ENCODE results near the gene GUK1.
"Not testable (repeated sequence)": the region's sequence is repeated elsewhere in the genome, so short reads cannot be mapped to it uniquely, and the experiment has no call there.

Gene GUK1

DNA sequence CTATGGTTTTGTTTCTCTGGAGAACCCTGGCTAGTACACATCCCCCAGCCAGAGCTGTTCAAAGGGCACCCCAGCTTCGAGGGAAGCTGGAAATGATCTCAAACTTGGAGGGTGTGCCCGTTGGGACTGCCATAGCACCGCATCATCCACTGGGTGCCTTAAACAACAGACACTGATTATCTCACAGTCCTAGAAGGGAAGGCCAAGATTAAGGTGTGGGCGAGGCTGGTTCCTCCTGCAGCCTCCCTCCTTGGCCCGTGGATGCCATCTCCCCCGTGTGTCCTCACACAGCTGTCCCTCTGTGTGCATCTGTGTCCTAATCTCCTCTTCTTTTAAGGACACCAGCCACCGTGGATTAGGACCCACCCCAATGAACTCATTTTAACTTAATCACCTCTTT lies 21.3 kb downstream of the GUK1 start:
- in situ Hi-C loops (cut with HindIII; ENCODE audit: low sequenced_read_pairs) = no loop called here

DNA sequence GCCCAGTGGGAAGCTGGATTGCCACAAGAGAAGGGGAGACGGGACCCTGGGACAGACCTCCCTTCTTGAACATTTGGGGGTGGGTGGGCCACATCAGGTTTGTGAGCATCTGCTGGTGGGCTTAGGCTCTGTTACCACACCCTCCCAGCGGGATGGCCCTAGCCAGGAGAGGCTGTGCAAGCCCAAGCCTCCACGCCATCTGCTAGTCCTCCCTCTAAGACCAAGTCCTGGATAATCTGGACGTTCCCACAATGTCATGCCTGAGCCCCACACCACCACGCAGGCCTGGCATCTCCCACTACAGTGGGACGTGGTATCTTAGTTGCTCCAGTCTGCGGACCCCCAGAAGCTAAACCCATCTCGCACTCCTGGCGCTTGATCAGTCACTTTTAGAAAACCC lies 21.8 kb downstream of the GUK1 start:
- in situ Hi-C loops (cut with HindIII; ENCODE audit: low sequenced_read_pairs) = no loop called here

DNA sequence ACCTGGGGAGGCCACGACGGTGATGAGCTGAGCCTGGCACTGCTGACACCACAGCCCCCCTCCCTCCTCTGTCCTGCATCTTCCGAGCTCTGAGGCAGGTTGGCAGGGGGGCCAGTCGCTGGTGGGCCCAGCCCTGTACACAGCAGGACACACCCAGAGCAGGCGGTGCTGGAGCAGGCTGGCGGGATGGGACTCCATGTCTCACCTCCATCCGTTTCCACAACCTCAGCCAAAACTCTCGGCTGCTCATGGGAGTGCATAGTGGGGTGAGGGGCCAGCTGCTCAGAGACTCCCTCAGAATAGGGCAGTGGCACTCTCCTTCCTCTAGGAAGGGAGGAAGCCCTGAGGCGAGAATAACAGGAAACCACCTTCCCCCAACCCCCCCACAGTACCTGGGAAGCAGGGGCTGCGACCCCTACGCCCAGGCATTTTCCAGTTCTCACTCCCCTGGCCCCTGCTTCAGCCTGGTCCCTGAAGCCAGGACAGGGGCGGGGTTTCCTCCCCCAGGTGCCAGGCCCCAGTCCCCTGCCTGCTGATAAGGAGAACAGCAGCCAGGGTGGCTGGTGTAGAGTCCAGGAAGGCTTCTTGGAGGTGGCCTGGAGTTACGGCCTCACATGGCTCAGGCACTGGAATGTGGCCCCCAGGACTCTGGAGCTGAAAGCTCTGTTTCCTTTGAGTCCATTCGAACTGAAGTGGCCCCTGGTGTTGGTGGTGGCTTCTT lies 22.4 kb downstream of the GUK1 start:
- in situ Hi-C loops (cut with HindIII; ENCODE audit: low sequenced_read_pairs) = no loop called here

DNA sequence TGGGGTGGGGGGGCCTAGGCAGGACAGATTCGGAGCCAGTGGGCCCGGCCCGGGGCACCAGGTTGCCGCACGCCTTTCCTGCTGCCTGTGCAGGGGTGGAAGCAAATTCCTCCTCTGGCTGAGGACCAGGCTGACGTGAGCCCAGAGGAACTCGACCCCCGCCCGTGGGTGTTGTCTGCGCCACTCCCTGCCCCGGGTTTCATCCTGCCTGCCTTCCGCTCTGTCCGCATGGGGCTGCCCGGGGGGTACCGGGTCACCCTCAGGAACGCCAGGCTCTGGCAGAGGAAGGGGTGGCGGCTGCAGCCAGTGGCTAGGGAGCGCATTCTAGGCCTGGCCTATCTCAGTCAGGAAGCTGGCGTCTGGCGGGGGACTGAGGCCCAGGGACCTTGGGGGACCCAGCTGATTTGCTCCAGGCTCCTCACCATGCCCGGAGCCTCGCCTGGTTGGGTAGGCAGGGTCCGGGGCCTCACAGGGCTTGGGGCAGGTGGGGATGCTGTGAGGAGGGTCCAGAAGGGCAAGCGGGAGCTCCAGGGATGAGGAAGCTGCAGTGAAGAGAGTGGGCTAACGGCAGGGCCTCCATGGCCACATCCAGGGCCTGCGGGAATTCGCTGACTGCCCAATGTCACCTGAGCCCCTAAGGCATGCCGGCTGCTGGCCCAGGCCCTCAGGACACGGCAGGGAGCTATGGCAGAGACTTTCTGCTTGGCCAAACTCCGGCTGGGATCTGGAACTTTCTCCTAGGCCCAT lies 23.1 kb downstream of the GUK1 start:
- in situ Hi-C loops (cut with HindIII; ENCODE audit: low sequenced_read_pairs) = no loop called here

DNA sequence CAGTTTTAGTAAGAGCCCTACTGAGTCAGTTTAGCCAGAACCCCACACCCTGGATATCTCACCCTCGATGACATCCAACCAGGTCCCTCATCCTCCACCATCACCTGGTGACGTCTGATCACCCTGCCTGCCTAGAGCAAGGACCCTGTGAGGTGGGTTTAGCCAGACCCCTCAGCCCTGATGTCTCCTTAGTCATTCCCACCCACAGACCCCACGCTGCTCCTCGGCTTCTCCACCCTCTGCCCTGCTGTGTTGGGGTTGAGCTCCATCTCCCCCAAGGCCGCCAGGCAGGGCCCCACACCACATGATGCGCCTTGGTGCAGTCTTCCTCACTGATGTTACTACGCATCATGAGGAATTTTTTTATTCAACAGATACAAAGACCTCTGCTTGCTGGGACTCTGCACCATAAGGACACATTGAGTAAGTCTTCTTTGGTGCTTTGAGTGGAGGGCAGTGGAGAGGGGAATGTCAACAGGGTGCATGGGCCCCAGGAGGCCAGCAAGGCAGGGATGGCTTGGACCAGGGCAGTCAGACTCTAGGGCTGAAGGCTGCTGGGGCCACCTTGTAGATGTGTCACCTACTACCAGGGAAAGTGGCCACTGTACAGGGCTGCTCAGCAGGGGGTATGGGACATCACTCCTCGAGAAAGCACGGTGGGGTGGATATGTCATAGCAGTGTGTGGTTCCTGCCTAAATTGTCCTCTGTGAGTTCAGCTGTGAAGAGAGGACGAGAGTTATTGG lies 23.9 kb downstream of the GUK1 start:
- in situ Hi-C loops (cut with HindIII; ENCODE audit: low sequenced_read_pairs) = no loop called here

DNA sequence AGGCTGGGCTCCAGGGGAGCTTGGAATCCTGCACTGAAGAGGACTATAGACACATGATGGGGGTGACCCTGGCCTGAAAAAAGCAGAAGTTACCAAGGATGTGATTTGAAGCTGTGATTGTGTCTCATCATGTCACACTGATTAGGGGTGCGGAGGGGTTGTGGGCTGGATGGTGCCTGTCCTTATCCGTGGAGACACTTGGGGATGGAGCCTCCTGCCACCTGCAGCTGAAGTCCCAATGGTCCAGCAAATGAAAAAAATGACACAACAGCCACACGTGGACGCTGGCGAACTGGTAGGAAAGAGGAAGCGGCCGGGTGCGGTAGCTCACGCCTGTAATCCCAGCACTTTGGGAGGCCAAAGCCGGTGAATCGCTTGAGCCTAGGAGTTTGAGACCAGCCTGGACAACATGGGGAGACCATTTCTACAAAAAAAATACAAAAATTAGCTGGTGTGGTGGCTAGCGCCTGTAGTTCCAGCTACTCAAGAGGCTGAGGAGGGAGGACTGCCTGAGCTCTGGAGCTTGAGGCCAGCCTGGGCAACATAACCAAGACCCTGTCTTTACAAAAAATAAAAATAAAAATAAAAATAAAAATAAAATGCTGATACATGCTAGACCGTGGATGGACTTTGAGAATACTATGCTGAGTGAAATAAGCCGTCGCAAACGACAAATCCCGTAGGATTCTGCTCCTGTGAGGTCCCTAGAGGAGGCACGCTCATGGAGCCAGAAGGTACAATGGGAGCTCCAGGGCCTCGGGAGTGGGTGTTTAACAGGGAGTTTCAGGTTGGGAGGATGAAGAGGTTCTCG lies 24.7 kb downstream of the GUK1 start:
- in situ Hi-C loops (cut with HindIII; ENCODE audit: low sequenced_read_pairs) = no loop called here

DNA sequence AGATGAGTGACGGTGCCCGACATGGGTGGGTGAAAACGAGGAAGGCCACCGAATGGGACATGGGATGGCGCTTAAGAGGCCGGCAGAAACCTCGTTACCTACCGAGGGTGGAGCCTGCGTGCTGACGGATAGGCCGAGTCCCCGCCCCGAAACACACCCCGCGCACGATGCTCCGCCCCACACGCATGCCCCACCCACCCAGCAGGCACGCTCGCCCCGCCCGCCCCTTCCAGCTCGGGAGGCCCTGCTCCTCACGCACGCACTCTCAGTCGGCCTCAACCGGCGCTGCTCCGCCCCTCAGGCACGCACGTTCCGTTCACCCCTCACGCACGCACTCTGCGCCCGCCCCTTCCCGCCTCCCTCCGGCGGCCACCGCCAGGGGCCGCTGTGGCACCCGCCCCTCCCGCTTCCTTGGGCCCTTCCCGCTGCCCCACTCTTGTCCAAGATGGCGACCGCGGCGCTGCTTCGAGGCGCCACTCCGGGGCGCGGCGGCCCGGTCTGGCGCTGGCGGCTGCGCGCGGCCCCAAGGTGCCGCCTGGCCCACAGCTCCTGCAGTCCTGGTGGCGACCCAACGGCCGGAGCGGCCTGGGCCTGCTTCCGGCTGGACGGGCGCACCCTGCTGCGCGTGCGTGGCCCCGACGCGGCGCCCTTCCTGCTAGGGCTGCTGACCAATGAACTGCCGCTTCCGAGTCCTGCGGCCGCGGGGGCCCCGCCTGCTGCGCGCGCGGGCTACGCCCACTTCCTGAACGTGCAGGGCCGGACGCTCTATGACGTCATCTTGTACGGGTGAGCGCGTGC lies 25.5 kb downstream of the GUK1 start, which contains the start of gene IBA57:
TSS of gene IBA57 (plus strand) at position 433 of the 798 bp plus-strand sequence. CDS start at position 446, 13 bp downstream.
- in situ Hi-C loops (cut with HindIII; ENCODE audit: low sequenced_read_pairs) = no loop called here

DNA sequence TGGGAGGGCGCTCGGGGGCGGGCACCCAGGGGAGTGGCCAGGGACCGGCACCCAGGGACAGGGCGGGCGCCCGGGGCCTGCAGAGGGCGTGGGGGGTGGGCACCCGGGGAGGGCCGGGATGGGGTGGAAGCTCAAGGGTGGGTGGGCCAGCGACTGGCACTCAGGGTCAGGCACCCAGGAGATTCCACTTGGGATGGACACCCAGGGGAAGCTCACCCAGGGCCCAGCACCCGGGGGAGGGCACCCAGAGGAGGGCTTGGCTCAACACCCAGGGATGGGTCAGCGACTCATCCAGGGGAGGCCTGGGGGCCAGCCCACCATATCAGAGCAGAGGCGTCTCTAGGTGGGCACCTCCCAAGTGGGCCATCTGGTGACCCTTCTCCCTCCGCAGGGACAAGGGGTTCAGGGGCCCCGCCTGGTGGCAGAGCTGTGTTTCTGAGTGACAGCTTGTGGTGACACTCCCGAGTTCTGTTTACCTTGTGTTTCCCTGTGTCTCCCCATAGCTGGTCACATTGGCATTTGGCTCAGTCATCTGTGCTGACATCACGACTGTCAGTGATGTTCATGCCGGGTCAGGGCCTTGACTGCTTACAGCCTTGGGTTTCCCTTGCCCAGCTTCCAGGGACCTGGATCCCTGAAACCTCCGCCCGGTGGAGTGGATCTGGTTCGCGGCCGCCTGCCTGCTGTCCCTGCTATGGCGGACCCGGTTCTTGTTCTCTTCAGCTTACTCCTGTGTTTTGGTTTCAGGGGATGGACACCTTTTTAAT lies 26.3 kb downstream of the GUK1 start:
- in situ Hi-C loops (cut with HindIII; ENCODE audit: low sequenced_read_pairs) = no loop called here

DNA sequence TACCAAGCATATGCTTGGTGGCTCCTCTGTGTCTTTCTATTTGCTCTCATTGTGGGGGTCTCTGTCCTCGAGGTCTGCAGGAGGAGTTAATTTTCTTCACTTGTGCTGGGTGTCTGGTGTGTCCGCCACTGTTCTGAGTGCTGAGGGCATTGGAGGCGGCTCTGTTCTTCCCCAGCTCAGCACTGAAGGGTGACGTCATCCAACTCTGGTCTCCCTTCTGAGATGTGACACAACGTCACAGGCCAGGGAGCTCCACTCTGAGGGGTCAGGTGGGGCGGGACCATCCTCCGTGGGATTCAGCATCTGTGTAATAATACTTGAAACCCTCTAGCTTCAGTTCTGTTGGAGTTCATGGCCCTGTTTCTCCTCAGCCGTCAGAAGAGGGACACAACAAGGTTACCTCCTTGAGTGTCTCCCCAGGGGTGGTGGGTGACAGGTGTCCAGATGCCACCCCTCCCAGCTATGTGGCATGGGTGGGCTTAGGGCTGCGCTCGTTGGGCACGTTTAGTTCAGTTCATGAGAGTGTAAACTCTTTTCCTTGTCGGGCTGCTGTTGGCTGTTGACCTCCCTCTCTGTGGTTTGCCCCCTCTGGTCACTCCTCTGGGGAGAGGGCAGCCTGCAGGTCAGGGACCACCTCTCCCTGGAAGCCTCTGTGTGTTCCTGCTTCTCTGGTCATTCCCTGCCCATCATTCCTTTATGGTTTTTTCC lies 28.6 kb downstream of the GUK1 start:
- in situ Hi-C loops (cut with HindIII; ENCODE audit: low sequenced_read_pairs) = no loop called here

DNA sequence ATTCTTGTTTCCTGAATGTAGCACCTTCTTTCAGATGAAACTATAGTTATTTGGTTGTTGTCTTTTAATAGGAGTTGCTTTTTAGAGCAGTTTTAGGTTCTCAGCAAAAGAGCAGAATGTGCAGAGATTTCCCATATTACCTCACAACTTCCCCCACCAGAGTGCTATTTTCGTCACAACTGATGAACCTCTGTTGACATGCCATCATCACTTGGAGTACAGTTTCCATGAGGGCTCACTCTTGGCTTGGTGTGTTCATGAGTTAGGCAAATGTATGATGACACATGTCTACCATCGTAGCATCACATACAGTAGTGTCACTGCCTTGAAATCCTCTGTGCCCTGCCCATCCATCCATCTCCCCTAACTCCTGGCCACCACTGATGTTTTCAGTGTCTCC lies 29.3 kb downstream of the GUK1 start:
- in situ Hi-C loops (cut with HindIII; ENCODE audit: low sequenced_read_pairs) = no loop called here

DNA sequence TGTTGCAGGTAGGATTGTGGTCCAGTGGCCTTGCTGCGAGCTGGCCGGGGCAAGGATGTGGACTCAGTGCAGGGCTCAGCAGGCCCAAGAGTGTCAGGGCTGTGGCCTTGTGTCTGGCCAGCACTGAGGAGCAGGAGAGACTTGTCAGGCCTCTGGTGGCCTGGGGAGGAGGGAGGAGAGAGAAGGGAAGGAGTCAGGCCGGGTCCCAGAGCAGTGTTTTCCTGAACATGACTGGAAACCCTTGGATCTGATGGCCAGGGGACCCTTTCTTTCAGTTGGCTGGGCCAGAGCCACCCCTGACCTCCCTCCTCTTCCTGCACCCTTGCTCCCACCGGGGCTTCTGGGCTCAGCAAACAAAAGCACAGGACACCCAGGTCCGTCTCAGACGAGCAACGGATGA lies 30.6 kb downstream of the GUK1 start:
- in situ Hi-C loops (cut with HindIII; ENCODE audit: low sequenced_read_pairs) = no loop called here

DNA sequence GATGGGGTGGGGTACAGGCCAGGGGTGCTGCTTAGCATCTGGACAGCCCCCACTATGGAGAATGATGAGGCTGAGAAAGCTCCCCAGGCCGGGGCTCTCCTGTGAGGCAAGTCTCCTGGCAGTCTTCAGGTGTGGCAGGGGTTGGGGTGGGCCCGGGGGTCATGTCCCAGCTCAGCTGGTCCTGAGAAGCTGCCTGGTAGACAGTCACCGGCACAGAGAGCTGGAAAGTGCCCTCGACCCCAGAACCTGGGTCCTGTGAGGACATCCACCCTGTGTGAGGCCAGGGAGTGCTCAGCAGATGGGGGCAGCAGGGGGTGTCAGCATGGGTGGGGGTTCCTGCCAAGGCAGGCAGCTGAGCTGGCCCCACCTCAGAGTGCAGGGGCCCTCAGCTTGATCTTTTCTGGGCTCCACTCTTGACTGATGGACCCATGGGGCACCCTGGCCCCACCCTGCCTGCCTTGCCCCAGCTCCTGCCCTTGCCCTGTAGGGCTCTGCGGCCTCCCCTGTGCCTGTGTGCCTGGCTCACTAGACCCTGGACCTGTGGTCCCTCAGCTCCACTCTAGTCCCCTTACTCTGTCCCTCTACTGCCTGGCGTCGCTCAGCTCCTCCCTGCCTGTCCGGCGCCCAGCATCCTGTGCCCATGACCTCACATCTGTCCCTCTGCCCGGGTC lies 31.3 kb downstream of the GUK1 start:
- in situ Hi-C loops (cut with HindIII; ENCODE audit: low sequenced_read_pairs) = no loop called here

DNA sequence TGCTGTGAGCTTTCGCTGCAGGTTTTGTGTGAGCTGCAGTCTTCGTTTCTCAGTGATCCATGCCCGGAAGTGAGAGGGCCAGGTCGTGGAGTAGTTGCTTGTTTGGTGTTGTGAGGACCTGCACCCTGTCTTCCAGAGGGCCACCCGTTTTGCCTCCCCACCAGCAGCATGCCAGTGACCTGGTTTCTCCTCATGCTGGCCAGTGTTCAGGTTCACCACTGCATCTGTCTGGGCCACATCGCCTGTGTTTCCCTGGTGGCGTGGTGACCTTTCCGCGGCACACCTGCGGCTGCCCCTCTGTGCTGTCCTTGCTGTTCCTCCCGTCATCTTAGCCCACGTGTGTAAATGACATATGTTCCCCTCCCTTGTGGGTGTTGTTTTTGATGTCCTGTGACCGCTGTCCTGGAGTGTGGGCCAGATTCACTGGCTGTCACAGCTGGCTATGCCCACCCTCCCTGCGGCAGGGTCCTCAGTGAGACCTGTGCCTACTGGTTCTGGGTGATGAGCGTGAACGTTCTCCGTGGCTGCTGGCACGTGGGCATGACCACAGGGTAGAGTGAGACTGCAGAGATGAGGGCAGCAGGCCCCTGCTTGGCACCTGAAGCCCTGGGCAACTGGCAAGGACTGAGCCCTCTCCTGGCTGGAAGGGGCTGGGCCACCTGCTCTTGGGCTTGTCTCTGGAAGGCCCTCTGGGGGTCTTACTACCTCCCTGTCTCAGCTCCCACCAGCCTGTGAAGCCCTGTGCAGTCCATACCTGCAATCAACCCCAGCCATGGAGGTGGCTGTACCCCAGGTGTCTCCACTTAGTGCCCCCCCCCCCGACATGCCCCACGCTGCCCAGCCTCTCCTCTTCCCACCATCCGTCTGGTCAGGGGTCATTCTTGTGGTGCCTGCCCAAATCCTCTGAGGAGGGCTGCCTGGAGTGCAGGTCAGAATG lies 32.8 kb downstream of the GUK1 start:
- in situ Hi-C loops (cut with HindIII; ENCODE audit: low sequenced_read_pairs) = no loop called here

DNA sequence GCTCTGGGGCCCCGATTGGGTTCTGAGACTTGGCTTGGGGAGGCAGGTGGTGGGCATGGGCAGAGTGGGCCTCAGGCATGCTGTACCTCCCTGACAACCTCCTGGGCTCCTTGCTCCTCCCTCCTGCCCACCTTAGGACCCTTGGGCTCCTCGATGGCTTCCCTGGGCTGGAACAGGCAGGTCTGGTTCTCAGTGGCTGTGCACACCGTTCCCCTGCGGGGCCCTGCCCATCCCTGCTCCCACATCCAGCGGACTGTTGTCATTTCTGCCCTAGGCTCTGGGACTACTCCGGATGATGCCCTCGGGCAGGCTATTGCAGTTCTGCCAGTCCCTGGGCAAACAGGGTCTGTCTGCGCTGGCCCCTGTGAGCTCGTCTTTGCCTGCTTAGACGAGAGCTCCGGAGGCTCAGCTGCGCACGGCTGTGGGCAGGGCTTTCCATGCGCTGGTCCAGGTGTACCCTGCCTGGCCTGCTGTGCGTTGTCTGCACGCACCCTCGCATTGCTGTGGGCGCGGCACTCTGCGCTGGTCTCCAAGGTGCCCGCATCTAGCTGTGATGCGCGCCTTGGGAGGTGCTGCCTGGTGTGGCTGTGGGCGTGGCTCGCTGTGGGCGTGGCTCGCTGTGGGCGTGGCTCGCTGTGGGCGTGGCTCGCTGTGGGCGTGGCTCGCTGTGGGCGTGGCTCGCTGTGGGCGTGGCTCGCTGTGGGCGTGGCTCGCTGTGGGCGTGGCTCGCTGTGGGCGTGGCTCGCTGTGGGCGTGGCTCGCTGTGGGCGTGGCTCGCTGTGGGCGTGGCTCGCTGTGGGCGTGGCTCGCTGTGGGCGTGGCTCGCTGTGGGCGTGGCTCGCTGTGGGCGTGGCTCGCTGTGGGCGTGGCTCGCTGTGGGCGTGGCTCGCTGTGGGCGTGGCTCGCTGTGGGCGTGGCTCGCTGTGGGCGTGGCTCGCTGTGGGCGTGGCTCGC lies 33.7 kb downstream of the GUK1 start:
- in situ Hi-C loops (cut with HindIII; ENCODE audit: low sequenced_read_pairs) = not testable (repeated sequence)

DNA sequence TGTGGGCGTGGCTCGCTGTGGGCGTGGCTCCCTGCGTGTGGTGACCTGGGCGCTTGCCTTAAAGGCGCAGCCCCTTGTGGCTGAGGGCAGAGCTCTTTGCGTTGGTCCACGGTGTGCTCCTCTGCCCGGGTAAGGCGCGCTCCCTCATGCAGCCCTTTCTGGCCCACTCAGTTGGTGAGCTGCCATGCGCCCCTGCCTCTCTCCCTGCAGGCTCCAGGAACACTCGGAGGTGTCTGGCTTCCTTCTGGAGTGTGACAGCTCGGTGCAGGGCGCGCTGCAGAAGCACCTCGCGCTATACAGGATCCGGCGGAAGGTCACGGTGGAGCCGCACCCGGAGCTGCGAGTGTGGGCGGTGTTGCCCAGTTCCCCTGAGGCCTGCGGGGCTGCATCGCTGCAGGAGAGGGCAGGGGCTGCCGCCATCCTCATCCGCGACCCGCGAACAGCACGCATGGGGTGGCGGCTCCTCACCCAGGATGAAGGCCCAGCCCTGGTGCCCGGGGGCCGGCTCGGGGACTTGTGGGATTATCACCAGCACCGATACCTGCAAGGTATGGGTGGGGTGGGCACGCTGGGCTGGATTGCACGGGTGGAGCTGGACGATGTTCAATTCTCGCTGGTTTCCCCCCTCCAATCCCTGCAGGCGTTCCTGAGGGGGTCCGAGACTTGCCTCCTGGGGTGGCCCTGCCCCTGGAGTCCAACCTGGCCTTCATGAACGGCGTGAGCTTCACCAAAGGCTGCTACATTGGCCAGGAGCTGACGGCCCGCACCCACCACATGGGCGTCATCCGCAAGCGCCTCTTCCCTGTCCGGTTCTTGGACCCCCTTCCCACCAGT lies 34.6 kb downstream of the GUK1 start:
- in situ Hi-C loops (cut with HindIII; ENCODE audit: low sequenced_read_pairs) = no loop called here

All from DLD1 (cell line).